HG02885 (cell line): ENCODE data around the gene NRM.
"Not testable (repeated sequence)": the region's sequence is repeated elsewhere in the genome, so short reads cannot be mapped to it uniquely, and the experiment has no call there.

Source experiments
- ATAC-seq: cut with Tn5 transposase; IDR thresholded peaks from one replicate; pipeline ENCODE4 v1.9.1; 2021; ENCODE audit warnings: mild to moderate bottlenecking; ENCODE audit not compliant: unreplicated experiment, poor library complexity

Gene NRM

DNA sequence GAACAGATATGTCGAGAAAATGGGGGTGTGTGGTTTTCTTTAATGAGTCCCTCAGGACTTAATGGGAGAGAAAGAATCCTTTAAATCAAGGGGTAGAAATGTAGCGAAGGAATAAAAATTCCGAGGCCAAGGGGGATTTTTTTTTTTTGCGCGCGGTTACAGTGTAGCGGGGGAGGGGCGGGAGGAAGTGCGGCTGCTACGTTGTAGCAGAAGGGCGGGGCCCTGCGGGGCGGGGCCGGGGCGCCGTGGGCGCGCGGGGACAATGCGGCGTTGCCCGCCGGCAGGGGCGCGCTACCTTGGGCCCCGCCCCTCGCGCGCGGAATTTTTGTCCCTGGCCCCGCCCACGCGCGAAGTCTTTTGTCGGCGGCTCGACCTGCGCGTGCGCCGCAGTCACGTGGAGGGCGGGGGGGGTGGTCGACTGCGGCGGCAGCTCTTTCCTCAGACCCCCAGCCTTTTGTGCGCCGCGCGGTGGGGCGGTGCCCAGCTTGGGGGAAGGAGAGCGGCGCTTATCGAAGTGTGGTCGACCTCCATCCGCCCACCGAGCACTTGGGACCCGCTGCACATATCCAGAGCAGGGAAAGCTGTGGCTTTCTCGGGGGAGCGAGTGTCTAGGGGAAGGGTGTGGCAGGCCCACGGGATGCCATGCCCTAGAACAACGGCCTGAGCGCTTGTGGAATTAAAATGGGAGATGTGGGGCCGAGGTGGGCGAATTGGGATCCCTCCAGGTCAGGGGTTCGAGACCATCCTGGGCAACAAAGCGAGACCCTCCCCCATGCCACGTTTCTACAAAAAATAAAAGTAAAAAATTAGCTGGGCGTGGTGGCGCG lies 30.6 kb upstream of the NRM start:
- ATAC-seq: peak; percentile 34

DNA sequence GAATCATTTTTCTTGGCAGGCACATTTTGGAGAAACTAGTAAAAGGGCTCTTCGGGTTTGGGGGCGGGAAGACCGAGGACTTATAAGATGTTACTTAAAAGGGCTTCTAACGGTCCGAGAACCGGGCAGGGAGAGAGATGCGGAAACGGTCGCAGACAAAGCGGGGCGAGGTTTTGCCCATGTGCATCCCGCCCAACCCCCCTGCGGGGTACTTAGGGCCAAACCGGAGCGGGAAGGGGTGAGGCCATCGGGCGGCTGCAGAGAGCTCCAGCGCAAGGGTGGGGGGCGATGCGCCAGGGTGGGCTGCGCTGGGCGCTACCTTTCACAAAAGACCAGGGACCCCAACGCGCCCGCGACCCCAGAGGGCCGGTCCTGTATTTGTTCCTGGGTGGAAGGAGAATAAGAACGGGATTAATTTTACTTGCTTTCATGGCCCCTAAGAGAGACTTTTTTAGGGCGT lies 30.0 kb upstream of the NRM start:
- no peak for ATAC-seq

DNA sequence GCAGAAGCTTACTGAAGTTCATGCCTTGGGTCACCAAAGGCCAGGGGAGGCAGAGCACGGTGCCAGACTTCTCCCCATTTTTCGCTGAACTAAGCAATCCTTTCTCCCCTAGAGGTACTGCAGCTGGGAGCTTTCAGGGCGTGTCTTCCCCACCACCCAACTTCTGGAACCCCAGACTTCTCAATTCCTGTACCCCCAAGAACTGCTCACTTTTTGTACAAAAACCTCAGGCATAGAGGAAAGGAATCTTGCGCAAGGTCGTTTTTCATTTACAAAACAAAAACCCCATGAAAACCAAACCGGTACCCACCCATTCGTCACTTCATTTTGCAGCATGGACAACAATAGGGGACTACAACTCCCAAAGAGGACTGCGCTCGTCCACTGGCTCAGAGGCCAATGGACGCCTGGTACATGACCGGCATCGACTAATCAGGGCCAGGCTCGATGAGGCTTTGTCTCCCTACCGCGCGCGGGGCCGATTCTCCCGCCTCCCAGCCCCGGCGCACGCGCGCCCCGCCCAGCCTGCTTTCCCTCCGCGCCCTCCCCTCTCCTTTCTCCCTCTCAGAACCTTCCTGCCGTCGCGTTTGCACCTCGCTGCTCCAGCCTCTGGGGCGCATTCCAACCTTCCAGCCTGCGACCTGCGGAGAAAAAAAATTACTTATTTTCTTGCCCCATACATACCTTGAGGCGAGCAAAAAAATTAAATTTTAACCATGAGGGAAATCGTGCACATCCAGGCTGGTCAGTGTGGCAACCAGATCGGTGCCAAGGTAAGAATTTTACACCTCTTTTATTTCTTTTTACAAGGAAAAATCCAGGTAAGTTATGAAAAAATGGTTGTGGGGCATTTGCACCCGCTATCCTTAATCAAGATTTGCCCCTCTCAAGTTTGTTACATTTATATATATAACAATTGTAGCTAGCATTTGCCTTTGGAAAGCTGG lies 29.3 kb upstream of the NRM start, which contains the start of gene TUBB:
Gene TUBB, plus strand, starts transcription at position 562 of the 947 bp plus-strand sequence. Its CDS starts 155 bp downstream, at position 717.
- ATAC-seq: peak; percentile 48

DNA sequence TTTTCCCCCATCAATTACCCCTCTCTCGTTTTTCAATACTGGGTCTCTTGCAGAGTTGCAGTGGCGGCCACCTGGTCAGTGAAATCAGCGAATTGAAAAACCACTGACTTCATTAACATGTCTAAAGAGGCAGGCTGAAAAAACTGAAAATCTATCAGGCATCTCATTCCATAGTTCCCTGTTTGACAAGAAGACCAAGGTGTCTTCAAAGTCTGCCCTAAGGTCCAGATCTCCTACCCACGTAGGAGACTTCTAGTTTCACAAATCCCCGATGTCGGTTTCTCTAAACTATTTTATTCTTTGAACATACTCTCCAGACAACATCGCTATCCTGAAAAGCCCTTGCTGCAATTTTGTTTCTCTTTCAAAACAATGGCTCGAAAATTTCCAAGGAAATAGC lies 28.6 kb upstream of the NRM start:
- ATAC-seq: no peak

DNA sequence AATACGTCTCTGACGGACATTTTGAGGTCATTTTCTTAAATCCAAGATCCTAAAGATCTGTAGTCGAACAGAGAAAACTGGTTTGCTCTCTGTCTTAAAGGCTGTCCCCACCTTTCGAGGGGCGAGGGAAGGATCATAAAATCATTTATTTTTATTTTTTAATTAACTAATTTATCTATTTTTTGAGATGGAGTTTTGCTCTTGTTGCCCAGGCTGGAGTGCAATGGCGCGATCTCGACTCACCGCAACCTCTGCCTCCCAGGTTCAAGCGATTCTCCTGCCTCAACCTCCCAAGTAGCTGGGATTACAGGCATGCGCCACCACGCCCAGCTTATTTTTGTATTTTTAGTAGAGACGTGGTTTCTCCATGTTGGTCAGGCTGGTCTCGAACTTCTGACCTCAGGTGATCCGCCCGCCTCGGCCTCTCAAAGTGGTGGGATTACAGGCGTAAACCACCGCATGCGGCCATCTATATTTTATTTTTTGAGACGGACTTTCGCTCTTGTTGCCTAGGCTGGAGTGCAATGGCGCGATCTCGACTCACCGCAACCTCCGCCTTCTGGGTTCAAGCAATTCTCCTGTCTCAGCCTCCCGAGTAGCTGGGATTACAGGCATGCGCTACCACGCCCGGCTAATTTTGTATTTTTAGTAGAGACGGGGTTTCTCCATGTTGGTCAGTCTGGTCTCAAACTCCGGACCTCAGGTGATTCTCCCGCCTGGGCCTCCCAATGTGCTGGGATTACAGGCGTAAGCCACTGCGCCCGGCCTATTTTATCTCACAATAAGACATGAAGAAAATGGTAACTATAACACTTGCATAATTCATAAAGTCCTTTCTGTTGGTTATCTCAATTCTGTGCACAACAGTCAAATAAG lies 27.3 kb upstream of the NRM start:
- ATAC-seq: not testable (repeated sequence)

DNA sequence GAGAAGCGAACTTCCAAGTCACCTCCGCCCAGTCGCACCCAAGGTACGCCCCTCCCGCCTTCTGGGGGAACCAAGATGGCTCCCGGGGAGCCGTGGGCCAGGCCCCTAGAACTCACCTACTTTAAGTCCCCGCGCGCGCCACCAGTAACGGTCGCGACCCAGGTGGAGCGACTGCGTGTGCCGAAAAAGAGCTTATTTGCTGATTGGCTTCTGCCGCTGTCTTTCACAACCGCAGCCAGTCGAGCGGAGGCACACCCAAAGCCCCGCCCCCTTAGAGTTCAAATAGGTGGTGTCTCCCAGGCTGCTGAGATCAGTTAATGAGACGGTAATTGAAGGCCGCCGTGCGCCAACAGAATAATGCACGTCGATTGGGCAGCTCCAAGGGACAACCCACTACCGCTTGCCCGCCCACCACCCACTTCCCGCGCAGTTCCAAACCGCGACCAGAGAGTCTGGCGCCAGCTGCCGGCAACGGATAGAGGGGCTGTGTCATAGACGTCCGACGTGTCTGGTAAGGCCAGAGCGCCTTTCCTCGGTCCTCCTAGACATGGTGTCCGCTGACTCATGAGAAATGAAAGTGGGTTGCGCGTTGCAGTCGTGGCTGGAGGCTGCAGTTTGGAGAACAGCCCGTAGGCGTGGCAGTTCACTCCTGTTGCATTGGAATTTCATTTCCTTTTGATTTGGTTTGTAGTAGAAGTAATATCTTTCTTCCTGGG lies 26.5 kb upstream of the NRM start, which contains the start of gene MDC1:
Gene MDC1, minus strand, starts transcription at position 153 of the 716 bp plus-strand sequence. CDS start 2,106 bp downstream, outside the sequence.
- ATAC-seq: peak; percentile 74

DNA sequence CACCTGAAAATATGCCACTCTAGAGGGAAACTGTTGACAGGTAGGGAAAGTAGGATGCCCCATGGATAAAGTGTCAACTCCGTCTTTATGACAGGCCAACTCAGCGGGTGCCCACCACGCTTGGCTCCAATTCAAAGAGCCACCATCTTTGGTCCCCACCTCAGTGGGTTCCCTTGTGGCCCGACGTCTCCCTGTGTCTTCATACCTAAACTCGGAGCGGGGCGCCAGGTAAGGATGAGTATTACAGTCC lies 26.0 kb upstream of the NRM start:
- ATAC-seq: no peak

DNA sequence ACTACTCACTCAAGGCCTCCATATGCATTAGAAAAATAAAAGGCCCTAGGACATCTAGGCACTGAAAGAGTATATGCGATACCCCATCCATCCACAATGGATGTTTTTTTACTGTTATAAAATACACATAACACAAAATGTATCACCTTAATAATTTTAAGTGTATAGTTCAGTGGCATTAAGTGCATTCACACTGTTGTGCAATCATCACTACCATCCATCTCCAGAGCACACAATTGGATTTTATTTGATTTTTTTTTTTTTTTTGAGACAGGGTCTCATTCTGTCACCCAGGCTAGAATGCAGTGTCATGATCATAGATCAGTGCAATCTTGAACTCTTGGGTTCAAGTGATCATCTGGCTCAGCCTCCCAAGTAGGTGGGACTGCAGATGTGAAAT lies 23.5 kb upstream of the NRM start:
- ATAC-seq: no peak

DNA sequence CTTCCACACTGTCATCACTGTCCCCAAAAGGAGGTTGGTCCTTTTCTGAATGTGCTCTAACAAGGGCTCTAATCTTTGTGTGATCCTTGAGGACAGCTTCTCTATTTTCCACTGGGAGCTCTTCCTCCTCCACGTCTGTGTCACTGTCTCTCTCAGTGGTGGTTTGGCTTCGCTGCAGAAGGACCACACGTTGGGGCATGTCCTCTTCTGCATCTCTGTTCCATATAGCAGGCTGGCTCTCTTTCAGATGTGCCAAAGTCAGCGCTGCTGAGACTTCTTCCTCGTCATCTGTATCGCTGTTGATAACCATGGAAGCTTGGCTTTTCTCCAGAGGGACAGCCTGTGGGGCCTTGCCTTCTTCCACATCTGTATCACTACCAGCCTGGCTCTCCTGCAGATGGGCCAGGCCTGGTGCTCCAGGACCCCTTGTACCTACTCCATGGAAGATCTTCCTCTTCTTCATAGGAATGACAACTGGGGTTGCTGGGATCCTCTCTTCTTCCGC lies 21.7 kb upstream of the NRM start:
- no peak for ATAC-seq

DNA sequence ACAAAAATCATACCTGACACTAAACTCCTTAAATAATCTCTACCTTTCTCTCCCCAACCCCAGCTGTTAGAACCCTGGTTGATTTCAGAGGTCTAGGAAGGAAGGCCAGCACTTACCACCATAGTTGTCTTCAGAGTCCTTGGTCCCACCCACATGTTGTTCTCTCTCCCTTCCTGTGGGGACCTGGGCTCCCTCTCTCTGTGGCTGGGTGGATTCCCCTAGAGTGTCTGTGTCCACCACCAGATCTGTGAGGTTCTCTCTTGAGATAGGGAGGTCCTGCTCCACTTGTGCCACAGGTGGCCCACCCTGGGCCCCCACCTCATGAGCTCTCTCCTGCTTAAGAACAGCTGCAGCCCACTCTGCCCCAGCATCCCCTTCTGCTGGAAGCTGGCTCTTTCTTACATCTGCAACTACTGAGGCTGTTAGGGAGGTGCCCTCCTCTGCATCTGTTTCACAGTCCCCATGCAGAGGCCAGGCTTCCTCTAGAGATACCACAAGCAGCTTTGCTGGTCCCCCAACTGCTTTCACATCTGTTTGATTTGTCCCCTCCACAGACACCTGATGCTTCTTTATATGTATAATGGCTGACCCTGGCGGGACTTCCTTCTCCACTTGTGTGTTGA lies 21.1 kb upstream of the NRM start:
- no peak for ATAC-seq

DNA sequence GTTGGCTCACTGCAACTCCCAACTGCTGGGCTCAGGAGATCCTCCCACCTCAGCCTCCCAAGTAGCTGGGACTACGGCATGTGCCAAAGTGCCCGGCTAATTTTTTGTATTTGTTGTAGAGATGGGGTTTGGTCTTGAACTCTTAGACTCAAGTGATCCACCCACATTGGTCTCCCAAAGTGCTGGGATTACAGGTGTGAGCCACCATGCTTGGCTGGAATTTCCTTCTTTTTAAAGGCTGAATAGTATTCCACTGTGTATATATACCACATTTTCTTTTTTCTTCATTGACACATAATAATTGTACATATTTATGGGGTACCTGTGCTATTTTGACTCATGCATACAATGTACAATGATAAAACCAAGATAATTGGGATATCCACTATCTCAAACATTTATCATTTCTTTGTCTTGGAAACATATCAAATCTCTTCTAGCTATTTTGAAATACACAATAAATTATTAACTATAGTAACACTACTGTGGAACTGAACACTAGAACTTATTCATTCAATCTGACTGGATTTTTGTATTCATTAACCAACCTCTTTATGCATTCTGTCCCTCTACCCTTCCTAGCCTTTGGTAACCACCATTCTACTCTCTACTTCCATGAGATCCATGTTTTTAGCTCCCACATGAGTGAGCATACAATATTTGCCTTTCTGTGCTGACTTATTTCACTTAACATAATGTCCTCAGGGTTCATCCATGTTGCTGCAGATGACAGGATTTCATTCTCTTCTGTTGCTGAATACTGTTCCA lies 18.5 kb upstream of the NRM start:
- ATAC-seq: no peak

DNA sequence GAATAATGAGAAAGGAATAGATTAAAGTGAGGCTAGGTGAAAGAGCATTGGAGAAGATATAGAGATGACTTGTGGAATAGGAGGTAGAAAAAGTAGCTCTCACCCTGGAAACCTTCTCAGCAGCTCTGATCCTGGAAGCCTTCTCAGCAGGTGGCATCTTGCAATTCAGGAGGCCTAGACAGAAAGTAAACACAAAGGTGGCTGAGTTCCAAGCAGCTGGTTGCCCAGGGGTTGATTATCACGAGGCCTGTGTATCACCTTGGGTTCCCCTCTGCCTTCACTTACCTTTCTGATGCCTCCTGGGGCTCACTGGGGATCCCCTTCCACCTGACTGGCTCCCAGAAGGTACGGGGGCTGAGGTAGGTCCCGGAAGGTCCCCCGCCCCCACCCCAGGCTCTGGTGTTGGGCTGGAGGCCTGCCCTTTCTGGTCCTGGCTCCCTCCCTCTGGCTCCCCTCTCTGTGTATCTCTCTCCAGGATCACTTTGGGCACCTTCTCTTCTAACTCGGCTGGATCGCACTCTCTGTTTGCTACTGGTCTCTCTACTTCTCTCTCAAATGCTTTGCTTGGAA lies 16.6 kb upstream of the NRM start:
- ATAC-seq: no peak

DNA sequence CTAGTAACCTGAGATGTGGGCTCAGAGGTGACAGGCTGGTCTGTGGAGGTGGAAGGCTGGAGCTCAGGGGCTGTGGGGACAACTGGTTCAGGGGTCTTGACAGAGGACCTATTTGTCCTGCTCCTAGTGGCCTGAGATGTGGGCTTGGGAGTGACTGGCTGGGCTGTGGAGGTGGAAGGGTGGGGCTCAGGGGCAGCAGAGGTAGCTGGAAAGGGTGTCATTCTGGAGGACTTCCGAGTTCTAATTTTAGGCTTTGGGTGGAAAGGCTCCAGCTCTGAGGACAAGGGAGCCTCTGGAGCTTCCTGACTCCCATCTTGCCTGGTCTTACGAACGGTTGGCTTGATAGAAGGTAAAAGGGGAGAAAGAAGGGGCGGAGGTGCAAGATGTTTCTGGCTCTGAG lies 14.8 kb upstream of the NRM start:
- ATAC-seq: no peak

DNA sequence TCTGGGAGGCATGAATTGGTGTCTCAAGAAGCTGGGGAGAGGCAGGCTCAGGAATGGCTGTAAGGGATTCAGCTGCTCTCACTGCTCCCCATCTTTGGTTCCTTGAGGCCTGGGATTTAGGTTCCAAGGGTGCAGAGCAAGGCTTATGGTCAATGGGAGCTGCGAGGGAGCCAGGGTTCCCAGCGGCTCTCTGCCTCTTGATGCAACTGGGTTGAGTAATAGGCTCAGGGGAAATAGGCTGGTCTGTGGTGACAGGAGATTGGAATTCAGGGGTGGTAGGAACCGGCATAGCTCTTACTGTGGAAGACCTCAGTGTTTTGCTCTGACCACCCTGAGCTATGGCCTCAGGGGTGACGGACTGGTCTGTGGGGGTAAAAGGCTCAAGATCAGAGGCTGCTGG lies 13.0 kb upstream of the NRM start:
- ATAC-seq: no peak

DNA sequence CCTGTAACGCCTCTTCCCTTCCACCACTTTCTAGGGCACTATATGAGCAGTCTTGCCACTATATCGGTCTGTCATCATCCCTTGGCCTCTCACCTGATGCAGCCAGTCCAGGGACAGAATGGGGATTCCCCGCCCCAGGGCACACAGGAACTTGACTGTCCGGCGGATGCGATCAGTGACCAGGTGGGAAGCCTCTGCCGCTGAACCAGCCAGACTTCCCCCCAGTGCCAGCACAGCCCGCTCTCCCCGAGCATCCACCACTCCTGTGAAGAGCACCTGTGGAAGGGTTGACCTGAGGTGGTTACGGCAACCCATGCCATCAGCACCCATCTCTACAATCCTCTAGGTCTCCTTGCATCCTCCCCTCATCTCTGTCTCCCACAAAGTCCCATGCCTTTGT lies 12.2 kb upstream of the NRM start:
- no peak for ATAC-seq

DNA sequence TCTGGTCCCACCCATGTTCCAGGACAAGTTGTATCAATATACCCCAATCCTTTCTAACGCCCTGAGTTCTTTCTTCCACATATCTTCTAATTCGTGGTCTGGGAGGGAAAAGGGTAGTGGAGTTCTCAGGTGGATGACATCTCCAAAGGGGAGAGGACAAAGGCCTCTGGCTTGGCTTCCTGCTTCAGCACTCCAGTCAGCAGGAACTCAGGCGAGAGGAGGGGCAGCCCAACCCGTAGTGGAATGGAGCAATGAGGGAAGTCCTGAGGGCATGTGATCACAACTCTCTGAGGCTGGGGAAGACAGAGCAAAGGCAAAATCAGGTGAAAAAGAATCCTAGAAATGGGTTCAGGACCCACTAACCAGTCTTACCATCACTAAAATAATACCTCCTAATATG lies 9.6 kb upstream of the NRM start:
- ATAC-seq: no peak

DNA sequence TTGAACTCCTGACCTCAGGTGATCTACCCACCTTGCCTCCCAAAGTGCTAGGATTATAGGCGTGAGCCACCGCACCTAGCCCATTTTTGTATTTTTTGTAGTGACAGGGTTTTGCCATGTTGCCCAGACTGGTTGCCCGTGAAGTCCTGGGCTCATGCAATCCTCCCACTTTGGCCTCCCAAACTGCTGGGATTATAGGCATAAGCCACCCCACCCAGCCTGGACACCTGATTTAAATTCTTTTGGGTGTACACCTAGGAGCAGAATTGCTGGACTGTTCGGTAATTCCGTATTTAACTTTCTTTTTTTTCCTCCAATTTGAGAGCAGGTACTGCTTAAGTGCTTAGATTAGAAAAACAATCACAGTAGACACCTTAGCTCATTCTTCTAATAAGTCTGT lies 5.6 kb upstream of the NRM start:
- ATAC-seq: no peak

DNA sequence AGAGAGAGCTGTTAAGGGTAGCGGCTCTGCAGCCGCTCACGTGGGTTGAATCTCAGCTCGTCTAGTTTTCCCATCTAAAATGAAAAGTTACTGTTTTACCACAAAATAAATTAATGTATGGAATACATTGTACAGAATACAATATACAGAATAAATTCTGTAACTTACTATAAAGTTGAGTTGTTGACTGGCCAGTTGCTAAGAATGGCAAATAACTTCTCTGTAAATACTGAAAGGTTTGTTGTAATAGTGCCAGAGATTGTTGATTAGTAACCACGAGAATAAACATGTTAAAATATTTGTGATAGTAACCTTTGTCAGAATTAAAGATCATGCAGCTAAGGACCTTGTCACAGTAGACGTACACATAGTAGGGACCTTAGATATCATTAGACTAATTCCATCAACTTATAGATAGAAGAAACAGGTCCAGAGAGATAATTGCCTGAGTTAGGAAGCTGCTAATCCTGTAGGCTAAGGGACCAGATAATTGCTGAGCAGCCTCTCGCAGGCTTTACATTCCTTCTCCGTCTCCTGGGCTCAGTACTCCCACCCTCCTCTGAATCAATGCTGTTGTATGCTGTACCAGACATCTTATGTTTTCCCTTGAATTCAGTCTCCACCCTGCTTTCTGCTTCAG lies 544 bp upstream of the NRM start:
- no peak for ATAC-seq
